Activated CD4-positive, alpha-beta T cell treated with anti-CD3 and anti-CD28 coated beads, Interleukin-2, amount 50 U/mL, for 16 hours (primary cell): ENCODE measurements around the gene EXOC8.
"Not testable (repeated sequence)": the region's sequence is repeated elsewhere in the genome, so short reads cannot be mapped to it uniquely, and the experiment has no call there.

ENCODE experiments used
- DNase-seq: peaks from one replicate; pipeline ENCODE4 v3.0.0-alpha.2; 2020

EXOC8 gene

GRCh38 chr1:231348856-231349255 is 11.2 kb upstream of the EXOC8 start:
- DNase-seq: not testable (repeated sequence)

DNA sequence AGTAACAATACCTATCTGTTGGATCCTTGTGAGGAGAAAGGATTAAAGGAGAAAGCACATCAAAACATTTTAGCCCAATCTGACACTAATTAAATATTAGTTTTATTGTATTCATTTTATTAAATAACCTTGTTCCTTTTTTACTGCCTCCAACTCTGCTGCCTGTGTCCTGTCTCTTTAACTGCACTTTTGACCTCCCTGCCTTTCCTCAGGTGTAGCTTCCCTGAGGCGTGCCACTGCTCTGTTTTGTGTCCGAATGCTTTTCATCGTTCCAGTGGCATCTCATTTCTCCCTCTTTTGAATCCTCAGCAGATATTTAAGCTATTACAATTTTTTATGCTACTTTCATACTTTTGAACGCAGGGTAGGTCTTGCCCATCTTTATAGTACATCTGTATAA is 10.8 kb upstream of the EXOC8 start:
- DNase-seq: no peak

DNA sequence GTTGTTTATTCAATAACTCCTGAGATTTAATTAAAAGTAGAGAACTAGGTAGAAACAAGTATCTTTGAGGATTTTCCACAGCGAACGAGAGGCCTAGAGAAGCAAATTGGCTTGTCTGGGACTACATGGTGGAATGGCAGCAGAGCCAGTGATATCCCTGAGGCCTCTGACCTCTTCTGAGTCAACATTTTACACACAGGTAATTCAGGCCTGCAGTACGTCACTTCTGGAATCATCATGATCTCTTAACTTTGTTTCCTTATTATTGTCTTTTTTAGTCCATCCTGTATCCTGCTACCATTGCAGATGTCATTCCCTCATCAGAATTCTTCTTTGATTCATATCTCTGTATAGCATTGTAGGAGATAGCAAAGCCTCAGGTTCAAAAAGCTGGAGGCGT is 10.3 kb upstream of the EXOC8 start:
- DNase-seq: no peak

GRCh38 chr1:231340328-231341013 is 2.8 kb upstream of the EXOC8 start:
- no peak for DNase-seq

GRCh38 chr1:231338270-231339128 is 847 bp upstream of the EXOC8 start, which contains the start of gene SPRTN:
TSS of gene SPRTN (plus strand) at chr1:231338293. CDS start at chr1:231338384, 91 bp downstream.
- no peak for DNase-seq

DNA sequence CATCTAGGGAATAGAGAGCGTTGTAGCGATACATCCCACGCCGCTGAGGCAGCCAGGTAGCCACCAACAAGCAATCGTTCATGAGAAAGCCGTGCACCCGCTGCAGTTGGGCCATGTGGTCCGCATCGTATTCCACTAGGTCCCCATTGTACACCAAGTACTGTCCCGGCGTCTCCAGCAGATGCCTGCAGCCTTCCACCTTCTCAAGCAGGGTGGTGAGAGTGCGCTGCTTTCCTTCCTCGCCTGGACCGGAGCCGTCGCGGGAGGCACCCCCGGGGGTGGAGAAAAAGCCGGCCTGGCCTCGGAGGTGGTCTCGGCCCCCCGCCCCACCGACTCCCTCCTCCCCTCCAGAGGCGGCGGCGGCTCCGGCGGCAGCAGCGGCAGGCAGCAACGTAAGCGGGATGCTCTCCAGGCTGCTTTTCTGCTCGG is 595 bp downstream of the EXOC8 start:
- DNase-seq: no peak

- DNase-seq: peak; percentile 31
These were observed 1.7 kb downstream of the EXOC8 start for GRCh38 chr1:231335663-231336602.

DNA sequence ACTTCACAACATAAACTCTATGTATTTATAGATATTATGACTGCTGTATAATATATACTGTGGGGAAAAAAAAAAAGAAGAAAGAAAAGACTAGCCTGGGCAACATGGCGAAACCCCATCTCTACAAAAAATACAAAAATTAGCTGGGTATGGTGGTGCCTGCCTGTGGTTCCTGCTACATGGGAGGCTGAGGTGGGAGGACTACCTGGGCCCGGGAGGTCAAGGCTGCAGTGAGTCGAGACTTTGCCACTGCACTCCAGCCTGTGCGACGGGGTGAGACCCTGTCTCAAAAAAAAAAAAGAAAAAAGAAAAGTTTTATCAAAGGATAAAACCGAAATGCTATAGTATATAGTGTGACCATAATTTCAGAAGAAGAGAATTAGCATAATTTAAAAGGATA is 2.7 kb downstream of the EXOC8 start:
- DNase-seq: no peak

DNA sequence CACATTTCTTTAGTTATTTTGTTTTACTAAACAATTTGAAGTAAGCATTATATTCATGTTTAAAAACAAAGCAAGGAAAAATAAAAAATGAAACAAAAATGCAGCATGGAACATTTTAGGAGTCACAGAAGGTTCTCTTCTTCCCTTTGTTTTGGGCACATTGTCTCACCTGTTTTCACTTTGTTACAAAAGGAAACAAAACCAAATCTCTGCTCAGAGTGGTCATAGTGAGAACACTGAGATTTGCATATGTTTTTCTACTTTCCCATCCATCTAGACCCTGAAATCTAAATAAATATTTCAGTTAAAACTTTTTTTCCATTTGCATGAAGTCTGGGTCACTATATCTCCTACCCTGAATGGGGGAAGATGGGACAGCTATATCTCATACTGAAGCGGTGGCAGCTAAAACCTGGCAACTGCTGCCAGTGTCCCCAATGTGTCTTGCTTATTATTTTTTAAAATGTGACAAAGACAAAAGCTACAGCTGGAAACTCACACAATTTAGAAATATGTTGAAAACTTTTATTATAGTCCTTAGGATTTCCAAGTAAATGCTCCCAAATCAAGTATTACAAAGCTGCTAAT is 3.5 kb downstream of the EXOC8 start:
- DNase-seq: no peak

DNA sequence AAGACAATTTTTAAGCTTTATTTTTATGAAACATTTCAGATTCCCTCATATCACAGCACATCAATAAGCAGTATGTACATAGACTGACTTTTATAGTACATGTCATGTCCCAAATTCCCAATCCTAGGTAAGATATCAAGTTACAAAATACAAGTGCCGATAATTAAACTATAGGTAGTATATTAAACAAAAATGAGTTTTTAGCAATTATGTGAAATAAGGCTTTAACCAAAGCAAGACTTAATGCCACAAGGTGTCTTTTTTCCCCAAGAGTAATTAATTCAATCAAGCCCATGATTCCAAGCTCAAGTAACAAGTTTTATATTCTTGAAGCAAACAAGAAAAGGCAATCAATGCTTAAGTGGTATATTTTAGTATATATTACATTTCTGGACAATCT is 4.9 kb downstream of the EXOC8 start:
- no peak for DNase-seq

GRCh38 chr1:231329483-231329882 is 8.2 kb downstream of the EXOC8 start:
- no peak for DNase-seq

GRCh38 chr1:231327617-231328016 is 10.0 kb downstream of the EXOC8 start:
- DNase-seq: no peak

DNA sequence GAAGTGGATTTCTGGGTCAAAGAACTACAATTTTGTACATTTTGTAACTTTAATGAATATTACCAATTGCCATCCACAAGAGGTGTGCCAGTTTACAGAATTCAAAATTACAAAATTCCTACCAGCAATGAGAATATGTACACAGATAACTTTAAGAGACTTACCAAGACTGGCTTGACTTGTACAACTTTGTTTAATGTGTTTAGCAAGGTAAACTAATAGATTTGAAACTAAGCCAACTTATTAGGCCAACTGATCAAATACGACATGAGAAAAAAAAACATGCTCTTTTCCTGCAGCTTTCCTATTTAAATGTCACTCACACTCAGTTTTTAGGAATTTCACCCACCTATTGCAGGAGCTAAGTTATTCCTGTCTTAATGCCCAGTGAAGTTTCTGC is 11.4 kb downstream of the EXOC8 start:
- DNase-seq: no peak

DNA sequence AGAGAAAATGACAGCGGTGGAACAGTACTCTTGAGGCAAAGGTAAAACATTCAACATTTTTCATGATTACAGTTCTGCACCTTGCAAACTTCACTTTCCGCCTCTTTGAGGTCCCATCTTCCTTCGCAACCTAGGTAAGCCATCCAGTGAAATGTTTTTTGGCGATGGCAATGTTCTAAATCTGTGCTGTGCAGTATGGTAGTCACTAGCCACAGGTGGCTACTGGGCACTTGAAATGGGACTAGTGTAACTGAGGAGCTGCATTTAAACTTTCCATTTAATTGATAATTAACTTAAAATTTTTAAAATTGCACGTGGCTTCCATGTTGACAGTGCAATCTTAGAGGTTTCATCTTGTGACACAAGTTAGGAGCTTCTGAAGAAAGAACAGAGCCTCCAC is 13.0 kb downstream of the EXOC8 start:
- no peak for DNase-seq

DNA sequence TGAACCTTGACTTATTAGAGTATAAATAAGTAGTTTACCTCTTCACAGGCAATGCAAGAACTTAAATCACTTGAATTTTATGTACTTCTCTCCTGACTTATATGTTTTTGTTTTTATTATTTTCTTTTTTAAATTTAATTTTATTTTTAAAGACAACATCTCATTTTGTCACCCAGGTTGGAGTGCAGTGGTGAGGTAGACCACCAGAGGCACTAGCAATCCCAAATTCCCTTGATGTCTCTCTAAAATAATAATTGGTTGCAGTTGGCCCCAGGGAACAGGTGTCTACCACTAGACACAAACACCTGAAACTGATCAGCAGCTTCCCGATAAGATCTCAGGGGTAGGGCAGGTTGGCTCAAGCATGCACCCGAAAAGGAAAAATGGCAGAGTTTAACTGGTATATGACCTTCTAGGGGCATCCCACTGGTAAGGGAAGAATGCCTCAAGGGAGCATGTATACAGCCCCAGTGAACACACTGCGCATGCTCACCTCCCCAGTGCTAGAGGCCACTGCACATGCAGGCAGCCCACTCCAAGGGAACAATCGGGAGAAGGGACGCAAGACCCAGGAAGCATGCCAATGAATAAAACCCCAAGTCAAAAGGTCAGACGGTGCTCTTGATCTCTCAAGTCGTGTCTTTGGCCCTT is 14.6 kb downstream of the EXOC8 start:
- no peak for DNase-seq

GRCh38 chr1:231319080-231319479 is 18.6 kb downstream of the EXOC8 start:
- DNase-seq: no peak

- no peak for DNase-seq
These were observed 19.1 kb downstream of the EXOC8 start for GRCh38 chr1:231318568-231318967.

- DNase-seq: no peak
These were observed 19.7 kb downstream of the EXOC8 start for GRCh38 chr1:231318015-231318355.

- no peak for DNase-seq
These were observed 20.2 kb downstream of the EXOC8 start for GRCh38 chr1:231317306-231318014.

DNA sequence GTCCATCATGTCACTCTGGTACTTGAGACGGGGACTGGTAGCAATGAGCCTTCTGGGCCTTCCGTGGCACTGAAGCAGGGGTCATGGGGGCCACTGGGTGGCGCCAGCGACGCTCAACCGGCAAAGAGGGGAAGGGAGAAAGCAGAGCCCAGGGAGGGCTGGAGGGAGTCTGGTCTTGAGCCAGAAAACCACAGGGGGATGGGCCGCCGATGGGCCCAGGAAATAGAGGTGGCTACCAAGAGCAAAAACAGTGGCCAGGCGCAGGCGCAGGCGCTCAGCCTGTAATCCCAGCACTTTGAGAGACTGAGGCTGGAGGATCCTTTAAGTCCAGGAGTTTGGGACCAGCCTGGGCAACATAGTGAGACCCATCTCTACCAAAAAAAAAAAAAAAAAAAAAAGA is 21.8 kb downstream of the EXOC8 start:
- DNase-seq: peak; percentile 48

DNA sequence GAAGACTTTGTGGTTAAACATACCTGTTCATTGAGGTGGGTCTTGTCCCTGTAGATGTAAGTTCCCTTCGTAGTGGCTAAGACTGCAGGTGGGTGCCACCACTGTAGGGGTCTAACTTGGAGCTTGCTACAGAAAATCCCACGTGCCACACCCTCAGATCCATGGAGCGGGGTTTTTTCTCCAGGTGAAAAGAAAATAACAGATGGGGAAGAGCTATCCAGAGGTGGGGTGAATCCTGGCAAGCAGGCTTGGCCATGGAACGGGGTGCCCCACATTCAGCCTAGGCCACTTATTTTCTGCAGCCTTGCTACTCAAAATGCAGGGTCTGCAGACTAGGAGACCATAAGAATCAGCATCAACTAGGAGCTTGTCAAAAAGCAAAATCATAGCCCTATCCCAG is 24.0 kb downstream of the EXOC8 start:
- DNase-seq: no peak

- no peak for DNase-seq
These were observed 25.2 kb downstream of the EXOC8 start for GRCh38 chr1:231312432-231312788.
